GM12878 (cell line): ENCODE measurements around the gene VAMP3. TPM values are rescaled to one million over a fixed set of nuclear protein-coding genes. Genes with fewer than 3 reads are reported as not detected.
A peak's percentile ranks its signal among the peaks of the same experiment; 100 is the strongest.

Source experiments
- ATAC-seq: fragments of 200-7000 bp; cut with Tn5 transposase; 3 replicates; pipeline ENCODE4 v1.9.1; 2020; ENCODE audit warnings: mild to moderate bottlenecking, moderate library complexity
- BruUV-seq: library from RNA; stranded (reverse); fragments of 400-500 nt; replicated peaks from 2 replicates; lab custom pipeline; 2021; lab: Mats Ljungman, UMichigan
- CTCF ChIA-PET: fragments of 300-600 bp; sonication (Branson Sonifier 250); formaldehyde crosslinking; extraction: SDS; loops from one replicate; lab custom pipeline; 2021; ENCODE audit warnings: inconsistent platforms; lab: Yijun Ruan, JAX
- POLR2A ChIA-PET: fragments of 350-600 bp; formaldehyde crosslinking; extraction: SDS; loops from one replicate; lab custom pipeline; 2021; ENCODE audit warnings: inconsistent platforms; lab: Charles Lee
- RAD21 ChIA-PET: fragments of 300-600 bp; sonication (Branson Sonifier 250); formaldehyde crosslinking; loops from one replicate; lab custom pipeline; 2023; ENCODE audit warnings: antibody characterized with exemption; ENCODE audit not compliant: unreplicated experiment; lab: Charles Lee
- SMC1A ChIA-PET: fragments of 300-600 bp; sonication (Branson Sonifier 250); formaldehyde crosslinking; loops from one replicate; lab custom pipeline; 2023; ENCODE audit not compliant: unreplicated experiment, uncharacterized antibody; lab: Charles Lee
- DNase-seq: peaks from one replicate; pipeline ENCODE4 v3.0.0-alpha.2; 2011; ENCODE audit warnings: low read depth, low spot score
- FAIRE-seq: peaks from 3 replicates; lab custom pipeline; 2011; peaks lifted over from hg19 to GRCh38; lab: Jason Lieb, UNC
- H2AFZ ChIP-seq: 2 replicates; pipeline ENCODE4 v1.6.0; 2011; ENCODE audit warnings: low read depth, low read length, control low read depth; ENCODE audit not compliant: control insufficient read depth
- H3K27ac ChIP-seq: 2 replicates; pipeline ENCODE4 v1.5.1; 2011; ENCODE audit warnings: control low read depth; ENCODE audit not compliant: control insufficient read depth, insufficient read depth
- H3K27me3 ChIP-seq, 2 experiments: replicated peaks in 1 of 2; 2 replicates each; pipeline versions ENCODE4 v1.6.0 to v1.6.1; 2011; ENCODE audit warnings: low read length in 1 of 2; ENCODE audit not compliant: control insufficient read depth in 2 of 2, insufficient read depth in 2 of 2
- H3K36me3 ChIP-seq, 2 experiments: 2 replicates each; pipeline ENCODE4 v1.5.1; 2011; ENCODE audit warnings: low read length in 1 of 2; ENCODE audit not compliant: control insufficient read depth in 2 of 2, insufficient read depth in 2 of 2
- H3K4me1 ChIP-seq: 2 replicates; pipeline ENCODE4 v1.6.1; 2011; ENCODE audit warnings: mild to moderate bottlenecking, low read length, moderate library complexity, mixed read lengths; ENCODE audit not compliant: control insufficient read depth, insufficient read depth
- H3K4me2 ChIP-seq: 2 replicates; pipeline ENCODE4 v1.6.0; 2011; ENCODE audit warnings: control low read depth; ENCODE audit not compliant: control insufficient read depth, insufficient read depth
- H3K4me3 ChIP-seq: fragments of 200-600 bp; sonication (generic); 2 replicates; pipeline ENCODE4 v1.5.1; 2016
- H3K79me2 ChIP-seq: 2 replicates; pipeline ENCODE4 v1.6.0; 2011; ENCODE audit warnings: low read length; ENCODE audit not compliant: control insufficient read depth, insufficient read depth
- H3K9ac ChIP-seq: 2 replicates; pipeline ENCODE4 v1.8.0; 2011; ENCODE audit warnings: low read length, control low read depth, mixed read lengths; ENCODE audit not compliant: control insufficient read depth, insufficient read depth
- H3K9me3 ChIP-seq: replicated peaks from 3 replicates; pipeline ENCODE4 v1.5.1; 2011; ENCODE audit warnings: mild to moderate bottlenecking, low read length; ENCODE audit not compliant: control insufficient read depth, insufficient read depth
- H4K20me1 ChIP-seq: 2 replicates; pipeline ENCODE4 v1.6.0; 2011; ENCODE audit not compliant: control insufficient read depth, insufficient read depth
- SRF ChIP-seq, 2 experiments: IDR thresholded peaks; 2 replicates each; pipeline ENCODE4 v1.6.1; 2011; ENCODE audit warnings: low read depth in 2 of 2, low read length in 2 of 2, mild to moderate bottlenecking in 1 of 2, moderate library complexity in 1 of 2
- whole genome bisulfite sequencing: methylation state at CpG from one replicate; pipeline ENCODE4 v1.1.6; 2016; ENCODE audit warnings: low lambda C conversion rate; ENCODE audit not compliant: insufficient replicate concordance, insufficient coverage; ENCODE audit errors: missing lambda C conversion rate; 5-methylcytosine and 5-hydroxymethylcytosine counted together
- in situ Hi-C: fragments of 300-500 bp; cut with MboI; formaldehyde crosslinking; loops from 9 replicates; pipeline ENCODE4 v1.14.3; 2018; ENCODE audit warnings: mixed read lengths
- intact Hi-C: fragments of 100-400 bp; cut with micrococcal nuclease; formaldehyde crosslinking; loops from one replicate; pipeline ENCODE4 v1.14.2; 2022; ENCODE audit not compliant: unreplicated experiment
- polyA plus RNA-seq, 11 experiments: library from polyadenylated mRNA; depleted of rRNA in 4 of 11; unstranded in 6 of 11; stranded (reverse) in 5 of 11; fragments of >200 nt; fragmentation: Nextera tagmentation in 4 of 11; fragmentation: Illumina TruSeq in 1 of 11; extraction: Ambion mirVana in 4 of 11; extraction: Trizol in 1 of 11; gene quantifications; 1 replicate in 1 of 11; 2 replicates in 10 of 11; pipeline versions ENCODE4 v1.2.1 to v1.2.3, GENCODE V29; 2011 to 2016; ENCODE audit warnings: inconsistent platforms in 2 of 11, missing spikeins in 2 of 11, low read depth in 1 of 11
- total RNA-seq, 4 experiments: library from RNA; depleted of rRNA in 3 of 4; stranded (reverse); fragments of >200 nt in 3 of 4; fragmentation: Illumina TruSeq in 1 of 4; extraction: Trizol in 1 of 4; gene quantifications; 2 replicates each; pipeline versions ENCODE4 v1.2.1 to v1.2.3, GENCODE V29; 2013 to 2021
- TF ChIP-seq, protein P1 (sequence below): fragments of 450-650 bp; IDR thresholded peaks from 2 replicates; pipeline ENCODE4 v1.6.1; 2016; ENCODE audit warnings: mild to moderate bottlenecking
- TF ChIP-seq, protein P2 (sequence below), 3 experiments: IDR thresholded peaks in 2 of 3; conservative IDR thresholded peaks in 1 of 3; 2 replicates each; pipeline ENCODE4 v1.5.1; 2011; ENCODE audit warnings: low read depth in 3 of 3, low read length in 3 of 3, mild to moderate bottlenecking in 3 of 3, control low read depth in 2 of 3, moderate library complexity in 2 of 3, inconsistent platforms in 1 of 3, mixed read lengths in 1 of 3; ENCODE audit not compliant: control insufficient read depth in 2 of 3, insufficient read depth in 1 of 3; ENCODE audit errors: extremely low read depth in 1 of 3

Gene VAMP3
- total and polyA plus RNA-seq, 10 of the 15 experiments (the other 5 are each of a cell fraction or from before 2014, with no cell fraction given) = 4.8 to 24.9 (median 9.7) TPM

DNA sequence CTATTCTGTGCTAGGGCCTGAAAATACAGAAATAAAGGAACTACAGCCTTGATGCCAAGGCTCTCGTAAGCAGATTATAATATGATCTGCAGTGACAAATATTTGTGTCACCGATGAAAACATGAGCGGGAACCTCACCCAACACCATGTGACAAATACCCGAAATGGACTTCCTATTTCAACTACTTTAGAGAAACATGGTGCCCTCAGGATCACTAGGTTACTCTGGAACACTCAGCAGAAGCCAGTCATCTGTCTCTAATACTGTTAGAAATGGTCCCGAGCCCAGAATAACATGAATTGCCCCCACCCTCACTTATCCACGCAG lies 463 bp upstream of the VAMP3 start:
- H3K9ac ChIP-seq = peak overlapping the region; percentile 44
- FAIRE-seq = peak; percentile 59

More for the DNA sequence above, 463 bp upstream of the VAMP3 start:
- H2AFZ ChIP-seq = peak overlapping the region; percentile 100
- no peaks in the 10 kb centered on the region; a peak in 1 of 4 replicates for H3K27me3 ChIP-seq
- H4K20me1 ChIP-seq = no peaks in the 10 kb centered on the region
- peak; percentile 8; the same call in 2 of the 3 replicates for ATAC-seq
- intact Hi-C loops (no loop called here), in situ Hi-C loops (no loop called here)
- ChIA-PET RAD21 (no interaction called here), CTCF (interaction anchor here (4.9 kb wide), 1 partner anchor 17 kb away, joined by 23 read pairs; no protein-coding TSS in a partner anchor), SMC1A (no interaction called here), POLR2A (no interaction called here)
- BruUV-seq = no TSS peak
- DNase-seq = no peak
- peaks cover 16% of the 10 kb centered on the region for H3K79me2 ChIP-seq
- 22% methylated on average over 6 of the region's 6 CpGs for WGBS
- peak overlapping the region; percentile 95; the same call in 1 of the 2 replicates for H3K4me3 ChIP-seq
- no peaks in the 10 kb centered on the region for H3K4me1 ChIP-seq
- H3K27ac ChIP-seq = no peak overlapping the region
- no peaks in the 10 kb centered on the region for H3K9me3 ChIP-seq
- 0 out of 4 replicates have a peak, but pooled peaks cover 0 to 4% of the 10 kb centered on the region in 2 experiments for H3K36me3 ChIP-seq
- TF ChIP-seq, protein P1, sequence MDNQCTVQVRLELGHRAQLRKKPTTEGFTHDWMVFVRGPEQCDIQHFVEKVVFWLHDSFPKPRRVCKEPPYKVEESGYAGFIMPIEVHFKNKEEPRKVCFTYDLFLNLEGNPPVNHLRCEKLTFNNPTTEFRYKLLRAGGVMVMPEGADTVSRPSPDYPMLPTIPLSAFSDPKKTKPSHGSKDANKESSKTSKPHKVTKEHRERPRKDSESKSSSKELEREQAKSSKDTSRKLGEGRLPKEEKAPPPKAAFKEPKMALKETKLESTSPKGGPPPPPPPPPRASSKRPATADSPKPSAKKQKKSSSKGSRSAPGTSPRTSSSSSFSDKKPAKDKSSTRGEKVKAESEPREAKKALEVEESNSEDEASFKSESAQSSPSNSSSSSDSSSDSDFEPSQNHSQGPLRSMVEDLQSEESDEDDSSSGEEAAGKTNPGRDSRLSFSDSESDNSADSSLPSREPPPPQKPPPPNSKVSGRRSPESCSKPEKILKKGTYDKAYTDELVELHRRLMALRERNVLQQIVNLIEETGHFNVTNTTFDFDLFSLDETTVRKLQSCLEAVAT = 0 out of 2 replicates have a peak, but pooled peaks have one; percentile 24
- TF ChIP-seq SRF (IDR thresholded peaks at IDR 0.05; ENCODE audit: low read depth in 2 of 2, low read length in 2 of 2) = 0 out of 4 replicates have a peak, but pooled peaks of 1 of the 2 experiments have one; percentile 3
- TF ChIP-seq, protein P2, sequence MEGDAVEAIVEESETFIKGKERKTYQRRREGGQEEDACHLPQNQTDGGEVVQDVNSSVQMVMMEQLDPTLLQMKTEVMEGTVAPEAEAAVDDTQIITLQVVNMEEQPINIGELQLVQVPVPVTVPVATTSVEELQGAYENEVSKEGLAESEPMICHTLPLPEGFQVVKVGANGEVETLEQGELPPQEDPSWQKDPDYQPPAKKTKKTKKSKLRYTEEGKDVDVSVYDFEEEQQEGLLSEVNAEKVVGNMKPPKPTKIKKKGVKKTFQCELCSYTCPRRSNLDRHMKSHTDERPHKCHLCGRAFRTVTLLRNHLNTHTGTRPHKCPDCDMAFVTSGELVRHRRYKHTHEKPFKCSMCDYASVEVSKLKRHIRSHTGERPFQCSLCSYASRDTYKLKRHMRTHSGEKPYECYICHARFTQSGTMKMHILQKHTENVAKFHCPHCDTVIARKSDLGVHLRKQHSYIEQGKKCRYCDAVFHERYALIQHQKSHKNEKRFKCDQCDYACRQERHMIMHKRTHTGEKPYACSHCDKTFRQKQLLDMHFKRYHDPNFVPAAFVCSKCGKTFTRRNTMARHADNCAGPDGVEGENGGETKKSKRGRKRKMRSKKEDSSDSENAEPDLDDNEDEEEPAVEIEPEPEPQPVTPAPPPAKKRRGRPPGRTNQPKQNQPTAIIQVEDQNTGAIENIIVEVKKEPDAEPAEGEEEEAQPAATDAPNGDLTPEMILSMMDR (IDR thresholded peaks at IDR 0.05 in 2 of 3, conservative IDR thresholded peaks at IDR 0.05 in 1 of 3; ENCODE audit: control insufficient read depth in 2 of 3, extremely low read depth in 1 of 3, insufficient read depth in 1 of 3, low read depth in 3 of 3, low read length in 3 of 3) = no peak
- H3K4me2 ChIP-seq = peak overlapping the region; percentile 95
